ENCODE data around the gene HNRNPH2. TPM values are rescaled to one million over a fixed set of nuclear protein-coding genes. Genes with fewer than 3 reads are reported as not detected.

HNRNPH2 gene
- total RNA-seq = 10 to 100 TPM; 43.6 to 65.0 (median 60.7) TPM
- long read RNA-seq, donor 1, transcript HNRNPH2-201 (2 exons, 2,223 nt) = major isoform, 123 of 125 reads
- long read RNA-seq, donor 1, partial matches to known transcripts = 0 of 125 reads
- long read RNA-seq, donor 1, other reads (novel, unspliced or antisense) = 2 of 125 reads
- long read RNA-seq, donor 2, transcript HNRNPH2-201 (2 exons, 2,223 nt) = major isoform, 86 of 89 reads
- long read RNA-seq, donor 2, partial matches to known transcripts = 3 of 89 reads
- long read RNA-seq, donor 2, other reads (novel, unspliced or antisense) = 0 of 89 reads

- peak; percentile 86 to 97 (median 91) for DNase-seq
- no peaks in the 10 kb centered on the region for H3K4me1 ChIP-seq (ENCODE audit: low read depth)
- no peaks in the 10 kb centered on the region for H3K9me3 ChIP-seq
- no peaks in the 10 kb centered on the region for H3K36me3 ChIP-seq (ENCODE audit: low read depth)
- peak; percentile 97 for ATAC-seq
- peak within 1 kb of the TSS; percentile 32 for H3K4me3 ChIP-seq
- intact Hi-C loops (cut with DNase I, micrococcal nuclease) = no loop called here
- TF ChIP-seq CTCF (IDR thresholded peaks at IDR 0.05) = no peak
Observed at GRCh38 chrX:101407748-101408531, at the start of gene HNRNPH2, which contains the start of gene GLA. Gene HNRNPH2, plus strand, starts transcription at chrX:101408222. Its CDS starts 3,767 bp downstream, at chrX:101411989. Gene GLA, minus strand, starts transcription at chrX:101407925. Its CDS starts 22 bp downstream, at chrX:101407903.

- intact Hi-C loops (cut with DNase I, micrococcal nuclease) = no loop called here
- no peak for ATAC-seq
- TF ChIP-seq CTCF (IDR thresholded peaks at IDR 0.05) = no peak
- Histone ChIP-seq H3K4me1 (ENCODE audit: low read depth) (no peaks in the 10 kb centered on the region), H3K9me3 (no peaks in the 10 kb centered on the region), H3K4me3 (no peak overlapping the region), H3K36me3 (ENCODE audit: low read depth) (no peaks in the 10 kb centered on the region)
- DNase-seq = no peak
Observed at GRCh38 chrX:101359966-101360365, 48.1 kb upstream of the HNRNPH2 start.

GRCh38 chrX:101360390-101360789 lies 47.6 kb upstream of the HNRNPH2 start:
- Histone ChIP-seq H3K4me1 (ENCODE audit: low read depth) (no peaks in the 10 kb centered on the region), H3K9me3 (no peaks in the 10 kb centered on the region), H3K36me3 (ENCODE audit: low read depth) (no peaks in the 10 kb centered on the region), H3K4me3 (no peak overlapping the region)
- DNase-seq = no peak
- intact Hi-C loops (cut with DNase I, micrococcal nuclease) = no loop called here
- TF ChIP-seq CTCF (IDR thresholded peaks at IDR 0.05) = no peak
- ATAC-seq = no peak

- no peak for DNase-seq
- H3K36me3 ChIP-seq (ENCODE audit: low read depth) = no peaks in the 10 kb centered on the region
Observed at GRCh38 chrX:101362116-101362515, 45.9 kb upstream of the HNRNPH2 start.

GRCh38 chrX:101362757-101363156 lies 45.3 kb upstream of the HNRNPH2 start:
- H3K4me3 ChIP-seq = no peak overlapping the region
- no peaks in the 10 kb centered on the region for H3K36me3 ChIP-seq (ENCODE audit: low read depth)
- intact Hi-C loops (cut with DNase I, micrococcal nuclease) = no loop called here
- no peak for TF ChIP-seq CTCF (IDR thresholded peaks at IDR 0.05)
- DNase-seq = no peak
- no peak for ATAC-seq
- no peaks in the 10 kb centered on the region for H3K4me1 ChIP-seq (ENCODE audit: low read depth)
- H3K9me3 ChIP-seq = no peaks in the 10 kb centered on the region

More at GRCh38 chrX:101362116-101362515, 45.9 kb upstream of the HNRNPH2 start:
- Histone ChIP-seq H3K9me3 (no peaks in the 10 kb centered on the region), H3K4me3 (no peak overlapping the region), H3K4me1 (ENCODE audit: low read depth) (no peaks in the 10 kb centered on the region)
- no peak for TF ChIP-seq CTCF (IDR thresholded peaks at IDR 0.05)
- intact Hi-C loops (cut with DNase I, micrococcal nuclease) = no loop called here
- no peak for ATAC-seq
